ENCODE measurements around the gene DYNLT4. TPM values are rescaled to one million over a fixed set of nuclear protein-coding genes. Genes with fewer than 3 reads are reported as not detected.
A peak's percentile ranks its signal among the peaks of the same experiment; 100 is the strongest.

The DYNLT4 gene
- total and polyA plus RNA-seq, 2 of the 8 experiments (the other 6 are each of a cell fraction or from before 2014, with no cell fraction given): 0.29 TPM; not detected in 1

DNA sequence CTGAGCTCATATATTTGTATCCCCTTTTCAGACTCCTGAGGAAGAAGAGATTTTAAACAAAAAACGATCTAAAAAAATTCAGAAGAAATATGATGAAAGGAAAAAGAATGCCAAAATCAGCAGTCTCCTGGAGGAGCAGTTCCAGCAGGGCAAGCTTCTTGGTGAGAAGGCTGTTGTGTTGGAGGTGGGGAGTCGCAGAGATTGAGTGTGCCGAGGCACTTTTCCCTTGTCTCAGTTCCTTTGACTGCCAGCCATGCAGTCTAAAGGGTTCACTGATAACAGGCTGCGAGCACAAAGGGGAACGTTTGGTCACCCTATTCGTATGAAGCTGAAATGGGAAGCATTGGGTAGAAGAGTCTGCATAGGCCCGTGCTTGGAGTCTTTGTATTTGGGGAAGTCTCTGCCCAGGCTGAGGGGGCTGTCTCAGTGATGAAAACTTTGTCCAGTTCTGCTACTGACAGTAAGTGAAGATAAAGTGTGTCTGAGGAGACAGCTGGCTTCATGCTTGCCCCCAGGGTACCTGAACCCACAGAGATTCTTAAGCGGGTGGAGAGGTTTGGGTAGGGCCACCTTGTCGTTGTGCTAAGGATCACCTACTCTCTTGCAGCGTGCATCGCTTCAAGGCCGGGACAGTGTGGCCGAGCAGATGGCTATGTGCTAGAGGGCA lies 29.0 kb downstream of the DYNLT4 start (continued):
- no peak for TF ChIP-seq RNF2 (IDR thresholded peaks at IDR 0.05; ENCODE audit: borderline replicate concordance, low read depth, low read length, missing control alignments, poor library complexity, severe bottlenecking)
- 0 out of 2 replicates have a peak, but pooled peaks have one; percentile 20 for TF ChIP-seq POLR2AphosphoS5 (IDR thresholded peaks at IDR 0.05; ENCODE audit: low read depth, low read length)
- TF ChIP-seq POLR2A (IDR thresholded peaks at IDR 0.05; ENCODE audit: control extremely low read depth in 1 of 2, low read depth in 2 of 2, low read length in 2 of 2): peak in 1 of 2 experiments; percentile 55; a peak in 1 of 3 replicates
